Measurements from ENCODE around the gene FAM227B.

DNA sequence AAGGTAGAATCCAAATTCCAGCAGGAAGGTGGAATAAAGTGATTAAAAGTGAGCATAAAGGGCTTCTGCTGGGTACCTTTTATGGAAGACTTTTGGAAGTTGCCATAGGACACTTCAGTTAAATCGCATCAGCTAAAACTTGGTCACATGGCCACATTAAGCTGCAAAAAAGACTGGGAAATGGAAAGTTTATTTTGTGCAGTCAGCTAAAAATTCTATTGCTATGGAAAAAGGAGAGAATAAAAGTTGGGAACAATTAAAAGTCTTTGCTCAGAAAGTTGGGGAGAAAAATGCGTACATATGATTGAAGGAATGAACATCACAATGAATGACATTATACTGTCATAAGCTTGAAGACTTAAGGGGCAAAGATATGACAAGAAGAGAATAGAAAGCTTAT, 148.3 kb downstream of the FAM227B start:
- TF ChIP-seq CTCF (conservative IDR thresholded peaks at IDR 0.05 in 1 of 2, IDR thresholded peaks at IDR 0.05 in 1 of 2; ENCODE audit: low read depth in 1 of 2, low read length in 2 of 2) (no peak), EZH2 (IDR thresholded peaks at IDR 0.05; ENCODE audit: low read length, missing control alignments) (no peak)
